HG03064 (cell line): ENCODE results near the gene STARD4.

ENCODE experiments used
- ATAC-seq: cut with Tn5 transposase; IDR thresholded peaks from one replicate; pipeline ENCODE4 v1.9.1; 2021; ENCODE audit warnings: low read depth; ENCODE audit not compliant: unreplicated experiment

STARD4 gene

DNA sequence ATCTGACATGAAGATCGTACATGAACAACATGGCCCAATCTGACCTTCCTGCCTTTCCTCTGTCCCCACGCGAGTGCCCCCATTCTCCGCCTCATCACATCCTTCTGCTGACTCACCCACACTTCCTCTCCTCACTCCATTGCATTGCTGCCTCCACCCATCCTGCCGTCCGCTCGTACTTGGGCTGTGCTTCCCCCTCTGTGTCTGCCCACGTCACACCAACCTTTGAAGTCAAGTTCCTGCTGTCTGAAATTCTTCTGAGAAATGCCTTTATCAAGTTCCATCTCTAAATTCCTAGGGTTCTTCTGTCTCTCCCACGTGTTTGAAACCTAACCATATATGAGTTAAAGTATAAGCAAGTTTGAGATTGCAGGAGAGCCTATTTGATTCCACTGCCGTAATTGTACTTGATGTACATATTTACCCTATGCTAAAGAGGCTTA lies 18.0 kb upstream of the STARD4 start:
- ATAC-seq, result peak; percentile 82

DNA sequence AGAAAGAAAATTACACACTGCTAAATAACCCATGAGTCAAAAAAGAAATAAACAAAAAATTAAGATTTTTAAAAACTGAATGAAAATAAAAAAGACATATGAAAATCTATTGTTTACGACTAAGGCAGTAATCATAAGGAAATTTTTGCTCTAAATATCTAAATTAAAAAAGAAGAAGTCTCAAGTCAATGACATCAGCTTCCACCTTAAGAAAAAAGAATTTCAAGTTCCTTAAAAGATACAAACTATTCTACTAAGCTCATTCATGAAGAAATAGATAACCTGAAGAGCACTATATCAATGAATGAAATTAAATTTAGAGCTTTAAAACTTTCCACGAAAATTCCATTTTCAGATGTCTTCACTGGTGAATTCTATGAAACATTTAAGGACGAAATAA lies 15.7 kb upstream of the STARD4 start:
- ATAC-seq, result no peak

DNA sequence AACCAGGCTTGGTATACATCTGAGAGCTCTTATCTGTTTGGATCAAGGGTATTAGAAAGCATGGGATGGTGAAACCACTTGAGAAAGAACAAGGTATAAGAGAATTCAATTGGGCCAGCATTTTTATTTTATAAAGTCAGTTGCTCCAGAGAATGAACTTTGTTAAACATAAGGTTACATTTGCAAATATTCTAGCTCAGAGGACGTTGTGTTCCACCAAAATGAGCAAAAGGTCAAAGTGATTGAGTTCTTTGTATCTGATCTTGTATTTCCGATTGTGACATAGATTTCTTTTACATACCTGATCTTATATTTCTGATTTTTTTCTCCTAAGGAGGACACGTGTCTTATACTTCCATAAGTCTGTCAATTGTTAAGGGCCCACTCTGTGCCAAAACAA lies 8.6 kb upstream of the STARD4 start:
- ATAC-seq, result no peak

GRCh38 chr5:111518777-111519176 lies 6.4 kb upstream of the STARD4 start:
- ATAC-seq, result no peak

- ATAC-seq, result no peak
Measured at GRCh38 chr5:111517853-111518501, 5.6 kb upstream of the STARD4 start.

- ATAC-seq, result no peak
Measured at GRCh38 chr5:111514087-111514486, 1.8 kb upstream of the STARD4 start.

GRCh38 chr5:111513131-111513520 lies 791 bp upstream of the STARD4 start:
- no peak for ATAC-seq

- peak; percentile 28 for ATAC-seq
Measured at GRCh38 chr5:111511831-111512374, 432 bp downstream of the STARD4 start.

DNA sequence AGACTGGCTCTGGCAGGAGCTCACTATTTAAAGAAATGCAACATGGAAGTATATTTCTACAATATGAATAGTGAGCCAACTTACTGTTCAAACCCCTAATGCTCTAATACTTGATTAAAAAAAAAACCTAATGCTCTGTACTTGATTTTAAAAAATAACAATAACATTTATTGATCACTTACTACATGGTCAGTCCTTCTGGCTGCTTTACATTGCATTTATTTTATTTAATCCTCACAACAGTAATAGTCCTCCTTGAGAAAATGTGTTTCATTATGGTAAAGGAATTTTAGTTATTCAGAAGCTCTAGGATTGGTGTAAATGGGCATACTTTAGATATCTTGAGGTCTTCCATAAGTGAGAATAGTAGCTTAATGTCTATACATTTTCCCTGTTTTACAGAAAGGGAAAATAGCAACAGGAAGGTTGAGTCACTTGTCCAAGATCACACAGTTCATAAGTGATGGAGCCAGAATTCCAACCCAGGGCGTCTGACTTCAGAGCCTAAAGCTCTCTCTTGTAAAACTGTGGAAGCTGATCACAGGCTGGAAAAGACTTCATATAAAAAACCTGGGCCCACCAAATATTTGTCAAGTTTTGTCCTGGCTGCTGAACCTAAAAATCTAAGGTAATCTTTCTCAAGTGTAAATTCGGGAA lies 1.0 kb downstream of the STARD4 start:
- ATAC-seq, result no peak

GRCh38 chr5:111509119-111509518 lies 3.2 kb downstream of the STARD4 start:
- no peak for ATAC-seq

- ATAC-seq, result no peak
Measured at GRCh38 chr5:111507276-111507675, 5.1 kb downstream of the STARD4 start.

- no peak for ATAC-seq
Measured at GRCh38 chr5:111505096-111505495, 7.2 kb downstream of the STARD4 start.

GRCh38 chr5:111502956-111503355 lies 9.4 kb downstream of the STARD4 start:
- no peak for ATAC-seq

DNA sequence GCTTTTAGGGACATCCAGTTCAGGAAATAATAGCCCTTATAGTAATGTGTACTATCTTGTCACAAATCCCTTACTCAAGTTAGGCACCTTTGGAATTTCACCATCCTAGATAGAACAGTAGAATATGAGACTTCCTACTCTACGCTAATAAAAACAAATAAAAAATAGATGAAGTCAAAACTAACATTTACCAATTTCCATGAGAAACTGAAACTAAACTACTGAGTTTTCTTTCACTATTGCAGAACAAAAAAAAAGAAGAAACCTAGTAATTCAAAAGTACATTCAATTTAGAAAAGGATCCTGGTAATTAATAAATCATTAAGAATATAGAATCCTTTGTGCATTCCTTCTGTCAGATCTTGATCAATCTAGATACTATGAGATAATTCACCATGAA lies 14.0 kb downstream of the STARD4 start:
- ATAC-seq, result no peak

DNA sequence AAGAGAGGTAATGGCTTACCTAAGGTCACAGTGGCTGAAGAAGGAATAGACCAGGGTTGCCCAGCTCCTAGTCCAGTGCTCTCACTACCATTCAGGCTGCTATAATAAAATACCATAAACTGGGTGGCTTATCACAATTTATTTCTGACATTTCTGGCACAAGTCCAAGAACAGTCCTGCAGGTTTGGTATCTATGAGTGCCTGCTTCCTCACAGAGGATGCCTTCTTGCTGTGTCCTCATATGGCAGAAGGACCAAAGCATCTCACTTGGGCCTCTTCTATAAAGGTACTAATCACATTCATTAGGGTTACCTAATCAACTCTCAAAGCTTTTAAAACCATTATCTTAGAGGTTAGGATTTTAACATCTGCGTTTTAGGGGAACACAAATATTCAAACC lies 17.2 kb downstream of the STARD4 start:
- no peak for ATAC-seq

DNA sequence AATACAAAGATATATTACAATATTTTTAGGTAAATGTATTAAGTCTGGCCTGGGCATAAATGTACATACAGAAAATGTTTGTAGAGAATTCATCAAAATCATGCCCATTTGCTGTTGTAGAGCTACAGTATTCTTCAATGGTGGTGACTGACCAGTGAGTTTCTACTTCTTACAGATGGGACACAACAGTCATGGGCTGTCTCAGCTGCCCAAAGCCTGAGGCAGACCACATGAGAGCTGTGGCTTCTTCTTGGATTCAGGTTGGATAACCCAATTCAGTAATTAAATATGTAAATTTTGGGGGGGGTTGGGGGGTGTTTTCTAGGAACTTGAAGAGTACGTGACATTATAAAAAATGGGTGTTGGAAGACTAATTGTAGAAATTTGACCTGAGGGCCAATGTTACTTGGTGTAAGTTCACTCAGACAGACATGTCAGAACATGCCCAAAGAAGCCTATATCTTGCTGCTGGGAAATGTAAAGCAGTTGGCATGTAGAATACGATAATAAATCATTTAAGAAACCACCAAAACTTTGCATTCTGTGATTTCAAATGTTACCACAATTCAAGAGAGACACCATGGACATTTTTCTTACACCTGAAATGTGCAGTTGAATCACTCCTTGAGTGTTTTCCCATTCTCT lies 17.9 kb downstream of the STARD4 start:
- ATAC-seq, result no peak

DNA sequence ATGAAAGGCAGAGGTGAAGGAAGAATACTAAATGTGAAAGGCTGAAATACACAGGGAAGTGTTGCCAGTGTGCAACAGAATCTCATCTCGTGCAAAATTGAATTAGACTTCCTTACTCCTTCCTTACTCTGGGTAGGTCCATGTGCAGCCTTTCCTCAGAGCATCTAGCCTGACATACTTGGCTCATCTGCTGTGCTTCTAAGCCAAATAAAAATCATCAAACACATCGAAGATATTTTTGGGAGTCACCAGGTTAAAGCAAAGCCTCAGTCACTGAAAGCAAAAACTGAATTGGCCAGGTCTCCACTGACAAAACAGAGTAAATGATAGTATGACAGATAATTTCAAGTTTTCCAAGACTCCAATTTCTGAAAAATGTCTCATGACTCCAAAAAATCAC lies 19.3 kb downstream of the STARD4 start:
- no peak for ATAC-seq

- ATAC-seq, result no peak
Measured at GRCh38 chr5:111488353-111488752, 24.0 kb downstream of the STARD4 start.

DNA sequence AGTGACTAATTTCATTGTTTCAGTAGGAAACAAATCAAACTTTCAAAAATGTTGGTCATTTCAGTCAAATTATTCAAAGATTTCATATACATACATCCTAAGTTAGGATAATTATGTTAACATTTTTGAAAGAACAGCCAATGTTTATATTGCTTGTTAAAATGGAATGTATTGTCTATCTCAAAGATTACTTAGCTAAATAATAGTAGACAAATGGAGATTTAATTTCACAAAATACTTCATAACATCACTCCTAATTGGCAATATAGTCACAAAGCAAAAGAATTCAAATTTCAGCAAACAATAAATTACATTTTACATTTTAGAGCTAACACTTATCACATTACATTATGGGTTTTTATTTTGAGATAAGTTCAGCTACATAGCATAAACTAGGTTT lies 25.4 kb downstream of the STARD4 start:
- no peak for ATAC-seq

DNA sequence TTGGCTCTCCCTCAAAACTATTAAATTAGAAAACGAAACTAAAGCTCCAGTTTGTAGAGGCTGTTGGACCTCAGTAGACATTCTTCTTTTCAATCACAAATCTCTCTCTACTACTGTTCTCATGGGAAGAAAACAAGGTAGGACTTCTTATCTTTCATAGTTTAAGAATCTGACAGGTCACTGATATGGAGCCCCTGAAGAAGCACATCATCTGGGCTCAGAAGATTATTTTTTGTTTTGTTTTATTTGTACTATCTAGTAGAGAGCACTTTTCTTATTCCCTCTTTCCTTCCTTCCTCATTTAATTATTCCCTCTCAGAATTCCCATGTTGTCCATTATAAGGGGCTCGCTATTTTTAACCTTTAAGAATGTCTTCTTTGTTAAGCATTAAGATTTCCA lies 26.3 kb downstream of the STARD4 start:
- ATAC-seq, result no peak

DNA sequence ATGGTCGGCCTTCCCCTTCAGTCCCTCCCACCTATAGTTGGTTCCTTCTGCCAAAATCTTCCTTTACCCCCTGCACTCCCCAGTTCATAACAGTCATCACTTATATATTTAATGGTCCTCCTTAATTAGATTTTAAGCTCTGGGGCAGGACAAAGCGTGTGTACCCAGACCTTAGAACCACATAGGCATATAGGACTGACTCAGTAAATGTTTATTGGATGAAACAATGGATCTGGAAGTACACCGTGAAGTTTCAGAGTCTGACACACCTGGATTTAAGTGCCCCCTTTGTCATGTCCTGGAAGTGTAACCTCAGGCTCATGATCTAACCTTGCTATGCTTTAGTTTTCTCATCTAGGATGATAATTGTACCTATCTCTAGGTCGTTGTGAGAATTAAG lies 32.0 kb downstream of the STARD4 start:
- ATAC-seq, result no peak

- no peak for ATAC-seq
Measured at GRCh38 chr5:111478898-111479297, 33.4 kb downstream of the STARD4 start.
